Middle frontal gyrus (tissue), 1 donor: Measurements from ENCODE around the gene C1QL4.

Experiments
- DNase-seq: peaks from one replicate; pipeline ENCODE4 v3.0.0-alpha.2; 2015; ENCODE audit warnings: low spot score; ENCODE audit errors: extremely low spot score

Gene C1QL4

GRCh38 chr12:49347311-49348193 is 10.6 kb upstream of the C1QL4 start:
- DNase-seq, result peak; percentile 73

GRCh38 chr12:49346659-49347310 is 9.8 kb upstream of the C1QL4 start, which contains the start of gene DNAJC22:
TSS of gene DNAJC22 (plus strand) at chr12:49346888. CDS start at chr12:49348873, 1,985 bp downstream.
- DNase-seq, result no peak

- no peak for DNase-seq
Observed at GRCh38 chr12:49345825-49346658, 9.1 kb upstream of the C1QL4 start.

GRCh38 chr12:49345051-49345824 is 8.2 kb upstream of the C1QL4 start:
- DNase-seq, result no peak

- DNase-seq, result no peak
Observed at GRCh38 chr12:49344486-49345050, 7.6 kb upstream of the C1QL4 start.

- DNase-seq, result no peak
Observed at GRCh38 chr12:49342914-49343731, 6.1 kb upstream of the C1QL4 start.

GRCh38 chr12:49342066-49342913 is 5.3 kb upstream of the C1QL4 start:
- DNase-seq, result no peak

- DNase-seq, result no peak
Observed at GRCh38 chr12:49341777-49342065, 4.7 kb upstream of the C1QL4 start.

GRCh38 chr12:49340971-49341776 is 4.2 kb upstream of the C1QL4 start:
- DNase-seq, result no peak

- no peak for DNase-seq
Observed at GRCh38 chr12:49340095-49340870, 3.3 kb upstream of the C1QL4 start.

GRCh38 chr12:49339464-49339861 is 2.5 kb upstream of the C1QL4 start:
- DNase-seq, result no peak

GRCh38 chr12:49338830-49339463 is 2.0 kb upstream of the C1QL4 start:
- DNase-seq, result no peak

- DNase-seq, result no peak
Observed at GRCh38 chr12:49335955-49336644, 888 bp downstream of the C1QL4 start.

GRCh38 chr12:49335118-49335954 is 1.7 kb downstream of the C1QL4 start:
- DNase-seq, result no peak

- DNase-seq, result no peak
Observed at GRCh38 chr12:49334681-49335080, 2.3 kb downstream of the C1QL4 start.
